Epithelial cell of proximal tubule (primary cell): Measurements from ENCODE around the gene RBFOX2. TPM values are rescaled to one million over a fixed set of nuclear protein-coding genes. Genes with fewer than 3 reads are reported as not detected.
"Not testable (repeated sequence)": the region's sequence is repeated elsewhere in the genome, so short reads cannot be mapped to it uniquely, and the experiment has no call there.

Experiments used
- DNase-seq: peaks from one replicate; pipeline ENCODE4 v3.0.0-alpha.2; 2011; ENCODE audit warnings: low read depth
- H3K4me3 ChIP-seq: 2 replicates; pipeline ENCODE4 v1.5.1; 2011; ENCODE audit warnings: low read depth, mild to moderate bottlenecking, low read length
- CTCF ChIP-seq: conservative IDR thresholded peaks from 2 replicates; pipeline ENCODE4 v1.5.1; 2012; ENCODE audit warnings: low read depth, mild to moderate bottlenecking, low read length
- total RNA-seq: library from RNA; depleted of rRNA; stranded (reverse); fragments of >200 nt; gene quantifications from 2 replicates; pipeline ENCODE4 v1.2.3, GENCODE V29; 2015

The RBFOX2 gene
- total RNA-seq, 1 donor from 2014 or later: 67.0 TPM

GRCh38 chr22:35811670-35812069 lies 217.0 kb downstream of the RBFOX2 start:
- DNase-seq: no peak
- H3K4me3 ChIP-seq: no peak overlapping the region
- no peak for TF ChIP-seq CTCF

GRCh38 chr22:35809816-35810215 lies 218.8 kb downstream of the RBFOX2 start:
- H3K4me3 ChIP-seq: no peak overlapping the region
- no peak for TF ChIP-seq CTCF

GRCh38 chr22:35808377-35808776 lies 220.2 kb downstream of the RBFOX2 start:
- DNase-seq: no peak
- H3K4me3 ChIP-seq: no peak overlapping the region
- no peak for TF ChIP-seq CTCF

More at GRCh38 chr22:35809816-35810215, 218.8 kb downstream of the RBFOX2 start:
- DNase-seq: no peak

GRCh38 chr22:35806668-35807067 lies 222.0 kb downstream of the RBFOX2 start:
- not testable (repeated sequence) for H3K4me3 ChIP-seq, DNase-seq

GRCh38 chr22:35805466-35805865 lies 223.2 kb downstream of the RBFOX2 start:
- no peak for DNase-seq
- no peak overlapping the region for H3K4me3 ChIP-seq
- no peak for TF ChIP-seq CTCF

- H3K4me3 ChIP-seq: no peak overlapping the region
- DNase-seq: no peak
- TF ChIP-seq CTCF: no peak
Observed at GRCh38 chr22:35804421-35804820, 224.2 kb downstream of the RBFOX2 start.

- no peak overlapping the region for H3K4me3 ChIP-seq
- DNase-seq: no peak
- TF ChIP-seq CTCF: no peak
Observed at GRCh38 chr22:35802885-35803284, 225.7 kb downstream of the RBFOX2 start.

- H3K4me3 ChIP-seq, DNase-seq: not testable (repeated sequence)
Observed at GRCh38 chr22:35801301-35801700, 227.3 kb downstream of the RBFOX2 start.
